ENCODE measurements around the gene SCRT2.

- TF ChIP-seq POLR2AphosphoS5 (IDR thresholded peaks at IDR 0.05) (no peak), CTCF (IDR thresholded peaks at IDR 0.05) (no peak), EP300 (IDR thresholded peaks at IDR 0.05) (no peak), POLR2A (IDR thresholded peaks at IDR 0.05) (no peak)
Observed at GRCh38 chr20:655726-656624, 19.6 kb downstream of the SCRT2 start.
